ENCODE measurements around the gene TLR1. TPM values are rescaled to one million over a fixed set of nuclear protein-coding genes. Genes with fewer than 3 reads are reported as not detected.

Gene TLR1
- total RNA-seq, 1 experiment from 2014 or later, result 0.28 TPM

GRCh38 chr4:38788317-38788716 lies 16.3 kb downstream of the TLR1 start:
- Mint-ChIP-seq H3K36me3 (no peaks in the 10 kb centered on the region), H3K27me3 (ENCODE audit: low read depth) (no peaks in the 10 kb centered on the region), H3K4me3 (no peak overlapping the region), H3K4me1 (no peaks in the 10 kb centered on the region), H3K27ac (no peak overlapping the region), H3K9me3 (peaks cover 4% of the 10 kb centered on the region; the same call in 1 of the 2 replicates)
- no peak for TF ChIP-seq NFATC4 (CRISPR knock-in tag; IDR thresholded peaks at IDR 0.05)
- TF ChIP-seq NR2C2 (CRISPR knock-in tag; IDR thresholded peaks at IDR 0.05), result no peak
- TF ChIP-seq, protein P1, sequence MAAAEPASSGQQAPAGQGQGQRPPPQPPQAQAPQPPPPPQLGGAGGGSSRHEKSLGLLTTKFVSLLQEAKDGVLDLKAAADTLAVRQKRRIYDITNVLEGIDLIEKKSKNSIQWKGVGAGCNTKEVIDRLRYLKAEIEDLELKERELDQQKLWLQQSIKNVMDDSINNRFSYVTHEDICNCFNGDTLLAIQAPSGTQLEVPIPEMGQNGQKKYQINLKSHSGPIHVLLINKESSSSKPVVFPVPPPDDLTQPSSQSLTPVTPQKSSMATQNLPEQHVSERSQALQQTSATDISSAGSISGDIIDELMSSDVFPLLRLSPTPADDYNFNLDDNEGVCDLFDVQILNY (CRISPR knock-in tag; IDR thresholded peaks at IDR 0.05), result no peak
- TF ChIP-seq KAT7 (CRISPR knock-in tag; IDR thresholded peaks at IDR 0.05; ENCODE audit: borderline replicate concordance), result no peak
- no peak for ATAC-seq
- no peak for DNase-seq (ENCODE audit: low spot score)
- ChIA-PET CTCF (no interaction called here), POLR2A (no interaction called here)

- Mint-ChIP-seq H3K9me3 (peaks cover 4% of the 10 kb centered on the region; the same call in 1 of the 2 replicates), H3K4me3 (no peak overlapping the region), H3K27ac (no peak overlapping the region), H3K27me3 (ENCODE audit: low read depth) (peaks cover 1% of the 10 kb centered on the region; the same call in 1 of the 2 replicates), H3K36me3 (no peaks in the 10 kb centered on the region), H3K4me1 (no peaks in the 10 kb centered on the region)
- CTCF ChIA-PET, result no interaction called here
- POLR2A ChIA-PET, result no interaction called here
- ATAC-seq, result no peak
- no peak for DNase-seq (ENCODE audit: low spot score)
- TF ChIP-seq TP53 (CRISPR knock-in tag; IDR thresholded peaks at IDR 0.05), result no peak
- TF ChIP-seq, protein P2, sequence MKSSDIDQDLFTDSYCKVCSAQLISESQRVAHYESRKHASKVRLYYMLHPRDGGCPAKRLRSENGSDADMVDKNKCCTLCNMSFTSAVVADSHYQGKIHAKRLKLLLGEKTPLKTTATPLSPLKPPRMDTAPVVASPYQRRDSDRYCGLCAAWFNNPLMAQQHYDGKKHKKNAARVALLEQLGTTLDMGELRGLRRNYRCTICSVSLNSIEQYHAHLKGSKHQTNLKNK (CRISPR knock-in tag; IDR thresholded peaks at IDR 0.05), result no peak
- TF ChIP-seq ZNF232 (CRISPR knock-in tag; IDR thresholded peaks at IDR 0.05), result no peak
- TF ChIP-seq, protein P3, sequence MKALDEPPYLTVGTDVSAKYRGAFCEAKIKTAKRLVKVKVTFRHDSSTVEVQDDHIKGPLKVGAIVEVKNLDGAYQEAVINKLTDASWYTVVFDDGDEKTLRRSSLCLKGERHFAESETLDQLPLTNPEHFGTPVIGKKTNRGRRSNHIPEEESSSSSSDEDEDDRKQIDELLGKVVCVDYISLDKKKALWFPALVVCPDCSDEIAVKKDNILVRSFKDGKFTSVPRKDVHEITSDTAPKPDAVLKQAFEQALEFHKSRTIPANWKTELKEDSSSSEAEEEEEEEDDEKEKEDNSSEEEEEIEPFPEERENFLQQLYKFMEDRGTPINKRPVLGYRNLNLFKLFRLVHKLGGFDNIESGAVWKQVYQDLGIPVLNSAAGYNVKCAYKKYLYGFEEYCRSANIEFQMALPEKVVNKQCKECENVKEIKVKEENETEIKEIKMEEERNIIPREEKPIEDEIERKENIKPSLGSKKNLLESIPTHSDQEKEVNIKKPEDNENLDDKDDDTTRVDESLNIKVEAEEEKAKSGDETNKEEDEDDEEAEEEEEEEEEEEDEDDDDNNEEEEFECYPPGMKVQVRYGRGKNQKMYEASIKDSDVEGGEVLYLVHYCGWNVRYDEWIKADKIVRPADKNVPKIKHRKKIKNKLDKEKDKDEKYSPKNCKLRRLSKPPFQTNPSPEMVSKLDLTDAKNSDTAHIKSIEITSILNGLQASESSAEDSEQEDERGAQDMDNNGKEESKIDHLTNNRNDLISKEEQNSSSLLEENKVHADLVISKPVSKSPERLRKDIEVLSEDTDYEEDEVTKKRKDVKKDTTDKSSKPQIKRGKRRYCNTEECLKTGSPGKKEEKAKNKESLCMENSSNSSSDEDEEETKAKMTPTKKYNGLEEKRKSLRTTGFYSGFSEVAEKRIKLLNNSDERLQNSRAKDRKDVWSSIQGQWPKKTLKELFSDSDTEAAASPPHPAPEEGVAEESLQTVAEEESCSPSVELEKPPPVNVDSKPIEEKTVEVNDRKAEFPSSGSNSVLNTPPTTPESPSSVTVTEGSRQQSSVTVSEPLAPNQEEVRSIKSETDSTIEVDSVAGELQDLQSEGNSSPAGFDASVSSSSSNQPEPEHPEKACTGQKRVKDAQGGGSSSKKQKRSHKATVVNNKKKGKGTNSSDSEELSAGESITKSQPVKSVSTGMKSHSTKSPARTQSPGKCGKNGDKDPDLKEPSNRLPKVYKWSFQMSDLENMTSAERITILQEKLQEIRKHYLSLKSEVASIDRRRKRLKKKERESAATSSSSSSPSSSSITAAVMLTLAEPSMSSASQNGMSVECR (CRISPR knock-in tag; IDR thresholded peaks at IDR 0.05; ENCODE audit: borderline replicate concordance), result no peak
- TF ChIP-seq, protein P4, sequence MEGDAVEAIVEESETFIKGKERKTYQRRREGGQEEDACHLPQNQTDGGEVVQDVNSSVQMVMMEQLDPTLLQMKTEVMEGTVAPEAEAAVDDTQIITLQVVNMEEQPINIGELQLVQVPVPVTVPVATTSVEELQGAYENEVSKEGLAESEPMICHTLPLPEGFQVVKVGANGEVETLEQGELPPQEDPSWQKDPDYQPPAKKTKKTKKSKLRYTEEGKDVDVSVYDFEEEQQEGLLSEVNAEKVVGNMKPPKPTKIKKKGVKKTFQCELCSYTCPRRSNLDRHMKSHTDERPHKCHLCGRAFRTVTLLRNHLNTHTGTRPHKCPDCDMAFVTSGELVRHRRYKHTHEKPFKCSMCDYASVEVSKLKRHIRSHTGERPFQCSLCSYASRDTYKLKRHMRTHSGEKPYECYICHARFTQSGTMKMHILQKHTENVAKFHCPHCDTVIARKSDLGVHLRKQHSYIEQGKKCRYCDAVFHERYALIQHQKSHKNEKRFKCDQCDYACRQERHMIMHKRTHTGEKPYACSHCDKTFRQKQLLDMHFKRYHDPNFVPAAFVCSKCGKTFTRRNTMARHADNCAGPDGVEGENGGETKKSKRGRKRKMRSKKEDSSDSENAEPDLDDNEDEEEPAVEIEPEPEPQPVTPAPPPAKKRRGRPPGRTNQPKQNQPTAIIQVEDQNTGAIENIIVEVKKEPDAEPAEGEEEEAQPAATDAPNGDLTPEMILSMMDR (IDR thresholded peaks at IDR 0.05), result no peak
These were observed 16.9 kb downstream of the TLR1 start for GRCh38 chr4:38787693-38788092.

GRCh38 chr4:38785901-38786402 lies 18.6 kb downstream of the TLR1 start:
- H3K9me3 Mint-ChIP-seq, result peaks cover 4% of the 10 kb centered on the region; the same call in 1 of the 2 replicates
- no peaks in the 10 kb centered on the region for H3K4me1 Mint-ChIP-seq
- peaks cover 2% of the 10 kb centered on the region; the same call in 1 of the 2 replicates for H3K27me3 Mint-ChIP-seq (ENCODE audit: low read depth)
- ChIA-PET POLR2A (no interaction called here), CTCF (interaction anchor here (0.8 to 1.5 kb wide), 2 partner anchors 27 to 75 kb away, joined by 3 to 5 read pairs; no protein-coding TSS in a partner anchor)
- no peak; the same call in 1 of the 2 replicates for ATAC-seq
- H3K27ac Mint-ChIP-seq, result no peak overlapping the region
- no peak overlapping the region for H3K4me3 Mint-ChIP-seq
- DNase-seq (ENCODE audit: low spot score), result no peak
- no peaks in the 10 kb centered on the region for H3K36me3 Mint-ChIP-seq
- TF ChIP-seq MXD4 (CRISPR knock-in tag; IDR thresholded peaks at IDR 0.05; ENCODE audit: borderline replicate concordance), result no peak
- TF ChIP-seq, protein P5, sequence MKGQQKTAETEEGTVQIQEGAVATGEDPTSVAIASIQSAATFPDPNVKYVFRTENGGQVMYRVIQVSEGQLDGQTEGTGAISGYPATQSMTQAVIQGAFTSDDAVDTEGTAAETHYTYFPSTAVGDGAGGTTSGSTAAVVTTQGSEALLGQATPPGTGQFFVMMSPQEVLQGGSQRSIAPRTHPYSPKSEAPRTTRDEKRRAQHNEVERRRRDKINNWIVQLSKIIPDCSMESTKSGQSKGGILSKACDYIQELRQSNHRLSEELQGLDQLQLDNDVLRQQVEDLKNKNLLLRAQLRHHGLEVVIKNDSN (CRISPR knock-in tag; IDR thresholded peaks at IDR 0.05), result no peak
- TF ChIP-seq, protein P6, sequence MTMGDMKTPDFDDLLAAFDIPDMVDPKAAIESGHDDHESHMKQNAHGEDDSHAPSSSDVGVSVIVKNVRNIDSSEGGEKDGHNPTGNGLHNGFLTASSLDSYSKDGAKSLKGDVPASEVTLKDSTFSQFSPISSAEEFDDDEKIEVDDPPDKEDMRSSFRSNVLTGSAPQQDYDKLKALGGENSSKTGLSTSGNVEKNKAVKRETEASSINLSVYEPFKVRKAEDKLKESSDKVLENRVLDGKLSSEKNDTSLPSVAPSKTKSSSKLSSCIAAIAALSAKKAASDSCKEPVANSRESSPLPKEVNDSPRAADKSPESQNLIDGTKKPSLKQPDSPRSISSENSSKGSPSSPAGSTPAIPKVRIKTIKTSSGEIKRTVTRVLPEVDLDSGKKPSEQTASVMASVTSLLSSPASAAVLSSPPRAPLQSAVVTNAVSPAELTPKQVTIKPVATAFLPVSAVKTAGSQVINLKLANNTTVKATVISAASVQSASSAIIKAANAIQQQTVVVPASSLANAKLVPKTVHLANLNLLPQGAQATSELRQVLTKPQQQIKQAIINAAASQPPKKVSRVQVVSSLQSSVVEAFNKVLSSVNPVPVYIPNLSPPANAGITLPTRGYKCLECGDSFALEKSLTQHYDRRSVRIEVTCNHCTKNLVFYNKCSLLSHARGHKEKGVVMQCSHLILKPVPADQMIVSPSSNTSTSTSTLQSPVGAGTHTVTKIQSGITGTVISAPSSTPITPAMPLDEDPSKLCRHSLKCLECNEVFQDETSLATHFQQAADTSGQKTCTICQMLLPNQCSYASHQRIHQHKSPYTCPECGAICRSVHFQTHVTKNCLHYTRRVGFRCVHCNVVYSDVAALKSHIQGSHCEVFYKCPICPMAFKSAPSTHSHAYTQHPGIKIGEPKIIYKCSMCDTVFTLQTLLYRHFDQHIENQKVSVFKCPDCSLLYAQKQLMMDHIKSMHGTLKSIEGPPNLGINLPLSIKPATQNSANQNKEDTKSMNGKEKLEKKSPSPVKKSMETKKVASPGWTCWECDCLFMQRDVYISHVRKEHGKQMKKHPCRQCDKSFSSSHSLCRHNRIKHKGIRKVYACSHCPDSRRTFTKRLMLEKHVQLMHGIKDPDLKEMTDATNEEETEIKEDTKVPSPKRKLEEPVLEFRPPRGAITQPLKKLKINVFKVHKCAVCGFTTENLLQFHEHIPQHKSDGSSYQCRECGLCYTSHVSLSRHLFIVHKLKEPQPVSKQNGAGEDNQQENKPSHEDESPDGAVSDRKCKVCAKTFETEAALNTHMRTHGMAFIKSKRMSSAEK (CRISPR knock-in tag; IDR thresholded peaks at IDR 0.05; ENCODE audit: borderline replicate concordance), result no peak
- TF ChIP-seq, protein P7, sequence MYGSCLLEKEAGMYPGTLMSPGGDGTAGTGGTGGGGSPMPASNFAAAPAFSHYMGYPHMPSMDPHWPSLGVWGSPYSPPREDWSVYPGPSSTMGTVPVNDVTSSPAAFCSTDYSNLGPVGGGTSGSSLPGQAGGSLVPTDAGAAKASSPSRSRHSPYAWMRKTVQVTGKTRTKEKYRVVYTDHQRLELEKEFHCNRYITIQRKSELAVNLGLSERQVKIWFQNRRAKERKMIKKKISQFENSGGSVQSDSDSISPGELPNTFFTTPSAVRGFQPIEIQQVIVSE (CRISPR knock-in tag; IDR thresholded peaks at IDR 0.05; ENCODE audit: borderline replicate concordance), result no peak
- TF ChIP-seq MAX (CRISPR knock-in tag; IDR thresholded peaks at IDR 0.05), result no peak
- no peak for TF ChIP-seq FOXK1 (CRISPR knock-in tag; IDR thresholded peaks at IDR 0.05)
- no peak for TF ChIP-seq ZNF138 (CRISPR knock-in tag; conservative IDR thresholded peaks at IDR 0.05)
- TF ChIP-seq NFYB (CRISPR knock-in tag; conservative IDR thresholded peaks at IDR 0.05; ENCODE audit: low read depth), result no peak
- TF ChIP-seq ATF1 (CRISPR knock-in tag; IDR thresholded peaks at IDR 0.05), result no peak
